22Rv1 (cell line): Measurements from ENCODE around the gene ZG16B.

Source experiments
- H3K27ac ChIP-seq: fragments of 450-650 bp; 2 replicates; pipeline ENCODE4 v1.5.1; 2017
- CTCF ChIP-seq: fragments of 450-650 bp; IDR thresholded peaks from 2 replicates; pipeline ENCODE4 v1.5.1; 2017; ENCODE audit warnings: mild to moderate bottlenecking
- ZFX ChIP-seq: fragments of 450-650 bp; IDR thresholded peaks from 2 replicates; pipeline ENCODE4 v1.6.1; 2017; ENCODE audit warnings: antibody characterized with exemption, borderline replicate concordance

The ZG16B gene

DNA sequence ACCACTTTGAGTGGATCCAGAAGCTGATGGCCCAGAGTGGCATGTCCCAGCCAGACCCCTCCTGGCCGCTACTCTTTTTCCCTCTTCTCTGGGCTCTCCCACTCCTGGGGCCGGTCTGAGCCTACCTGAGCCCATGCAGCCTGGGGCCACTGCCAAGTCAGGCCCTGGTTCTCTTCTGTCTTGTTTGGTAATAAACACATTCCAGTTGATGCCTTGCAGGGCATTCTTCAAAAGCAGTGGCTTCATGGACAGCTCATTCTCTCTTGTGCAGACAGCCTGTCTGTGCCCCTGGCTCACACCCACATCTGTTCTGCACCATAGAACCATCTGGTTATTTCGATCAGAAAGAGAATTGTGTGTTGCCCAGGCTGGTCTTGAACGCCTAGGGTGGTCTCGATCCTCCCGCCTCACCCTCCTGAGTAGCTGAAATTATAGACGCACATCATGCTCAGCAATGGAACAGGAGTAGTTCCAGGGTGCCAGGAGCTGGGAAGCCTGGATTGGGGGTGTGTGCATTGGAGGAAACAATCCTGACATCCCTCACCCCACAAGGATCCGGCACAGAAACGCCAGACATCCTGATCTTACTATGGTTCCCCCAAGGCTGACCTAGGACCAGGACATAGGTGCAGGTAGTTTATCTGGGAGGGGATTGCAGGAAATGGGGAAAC, 8.5 kb upstream of the ZG16B start:
- no peak for TF ChIP-seq CTCF
- TF ChIP-seq ZFX, result no peak

GRCh38 chr16:2822158-2822495, 8.0 kb upstream of the ZG16B start:
- no peak overlapping the region for H3K27ac ChIP-seq
- TF ChIP-seq CTCF (no peak), ZFX (no peak)

More for the DNA sequence above, 8.5 kb upstream of the ZG16B start:
- no peak overlapping the region for H3K27ac ChIP-seq

- TF ChIP-seq ZFX, result no peak
- TF ChIP-seq CTCF, result no peak
- H3K27ac ChIP-seq, result no peak overlapping the region
Measured at GRCh38 chr16:2822496-2822895, 7.6 kb upstream of the ZG16B start.

- no peak overlapping the region for H3K27ac ChIP-seq
- TF ChIP-seq CTCF, result no peak
- no peak for TF ChIP-seq ZFX
Measured at GRCh38 chr16:2824626-2825025, 5.5 kb upstream of the ZG16B start.

- no peak for TF ChIP-seq ZFX
- no peak overlapping the region for H3K27ac ChIP-seq
Measured at GRCh38 chr16:2825049-2825742, 4.9 kb upstream of the ZG16B start.

DNA sequence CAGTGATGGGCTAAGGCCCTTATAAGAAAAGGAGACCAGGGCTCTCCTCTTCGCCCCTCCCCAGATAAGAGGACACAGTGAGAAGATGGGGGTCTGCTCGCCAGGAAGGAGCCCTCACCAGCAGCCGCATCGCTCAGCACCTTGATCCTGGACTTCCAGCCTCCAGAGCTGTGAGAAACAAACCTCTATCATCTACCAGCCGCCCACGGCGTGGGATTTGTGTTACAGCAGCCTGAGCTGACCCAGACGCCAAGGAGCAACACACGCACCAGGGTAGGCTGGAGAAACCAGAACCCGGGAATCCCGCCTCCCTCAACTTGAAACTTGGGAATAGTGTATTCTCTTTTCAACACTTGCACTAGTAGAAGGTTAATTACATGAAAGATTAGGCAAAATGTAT, 4.2 kb upstream of the ZG16B start:
- TF ChIP-seq ZFX (no peak), CTCF (no peak)
- H3K27ac ChIP-seq, result no peak overlapping the region

DNA sequence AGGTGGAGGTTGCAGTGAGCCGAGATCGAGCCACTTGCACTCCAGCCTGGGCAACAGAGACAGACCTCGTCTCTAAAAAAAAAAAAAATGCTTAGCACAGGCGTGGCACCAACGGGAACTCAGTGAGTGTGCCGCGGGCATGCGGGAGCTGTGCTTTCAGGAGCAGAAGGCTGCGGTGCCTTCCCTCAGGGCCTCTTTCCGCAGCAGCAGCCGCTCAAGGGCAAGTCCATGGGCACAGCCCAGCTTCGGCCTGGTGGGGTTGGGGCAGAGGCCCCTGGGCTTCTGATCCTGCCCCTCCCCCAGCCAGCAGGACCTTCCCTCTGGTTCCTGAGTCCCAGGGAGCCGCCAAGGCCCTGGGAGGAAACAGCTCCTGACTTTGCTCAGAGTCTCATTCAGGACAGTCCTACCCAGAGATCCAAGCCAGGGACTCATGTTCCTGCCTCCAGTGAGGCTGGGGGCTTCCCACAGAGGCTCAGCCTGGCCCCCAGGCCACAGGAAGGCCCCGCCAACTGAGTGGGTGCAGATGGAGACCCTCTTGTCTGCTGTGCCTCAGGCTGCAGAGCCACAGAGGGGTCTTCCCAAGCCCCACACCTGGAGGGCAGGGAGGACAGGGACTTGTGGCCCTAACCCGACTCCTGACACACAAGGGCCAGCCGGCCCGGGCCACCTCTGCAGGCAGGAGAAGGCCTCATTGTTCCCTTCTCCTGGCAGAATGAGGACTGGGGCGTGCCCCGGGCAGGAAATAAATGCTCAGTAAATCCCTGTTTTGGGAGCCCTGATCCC, 3.3 kb upstream of the ZG16B start:
- TF ChIP-seq CTCF (no peak), ZFX (no peak)
- H3K27ac ChIP-seq, result no peak overlapping the region
